Fibroblast of pulmonary artery (primary cell): ENCODE results near the gene RAB30.
"Not testable (repeated sequence)": the region's sequence is repeated elsewhere in the genome, so short reads cannot be mapped to it uniquely, and the experiment has no call there.

Experiments
- DNase-seq: peaks from one replicate; pipeline ENCODE4 v3.0.0-alpha.2; 2010; ENCODE audit warnings: low read depth
- H3K4me3 ChIP-seq: replicated peaks from 2 replicates; pipeline ENCODE4 v1.5.1; 2011; ENCODE audit warnings: low read depth, mild to moderate bottlenecking, control low read depth, low read length, moderate library complexity
- CTCF ChIP-seq: IDR thresholded peaks from 2 replicates; pipeline ENCODE4 v1.5.1; 2011; ENCODE audit warnings: mild to moderate bottlenecking, control low read depth, low read length, inconsistent platforms; ENCODE audit errors: missing control alignments

RAB30 gene

GRCh38 chr11:82978422-82979099, 93.1 kb downstream of the RAB30 start:
- no peak for TF ChIP-seq CTCF
- H3K4me3 ChIP-seq = no peak overlapping the region
- DNase-seq = peak; percentile 59

DNA sequence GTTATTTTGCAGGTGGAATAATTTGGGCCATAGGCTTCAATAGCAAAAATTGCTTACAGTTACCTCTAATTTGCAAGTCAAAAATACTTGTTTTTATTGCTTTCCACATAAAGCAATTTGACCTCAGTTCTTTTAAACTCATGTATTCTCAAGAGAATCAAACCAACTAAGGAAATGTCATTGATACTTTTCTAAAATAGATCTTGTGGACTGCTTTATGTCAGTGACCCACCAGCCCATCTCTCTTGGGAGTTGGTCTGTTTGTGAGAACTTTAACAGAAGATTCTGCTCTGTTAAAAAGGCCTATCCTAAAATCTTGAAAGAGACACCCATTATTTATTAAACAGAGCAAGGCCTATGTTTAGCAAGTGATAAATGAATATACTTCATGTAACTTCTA, 94.9 kb downstream of the RAB30 start:
- TF ChIP-seq CTCF = no peak
- DNase-seq = no peak
- no peak overlapping the region for H3K4me3 ChIP-seq

- no peak for DNase-seq
- TF ChIP-seq CTCF = no peak
- no peak overlapping the region for H3K4me3 ChIP-seq
Observed at GRCh38 chr11:82975882-82976281, 95.8 kb downstream of the RAB30 start.

GRCh38 chr11:82974851-82975250, 96.8 kb downstream of the RAB30 start:
- H3K4me3 ChIP-seq = no peak overlapping the region
- no peak for DNase-seq
- TF ChIP-seq CTCF = no peak

DNA sequence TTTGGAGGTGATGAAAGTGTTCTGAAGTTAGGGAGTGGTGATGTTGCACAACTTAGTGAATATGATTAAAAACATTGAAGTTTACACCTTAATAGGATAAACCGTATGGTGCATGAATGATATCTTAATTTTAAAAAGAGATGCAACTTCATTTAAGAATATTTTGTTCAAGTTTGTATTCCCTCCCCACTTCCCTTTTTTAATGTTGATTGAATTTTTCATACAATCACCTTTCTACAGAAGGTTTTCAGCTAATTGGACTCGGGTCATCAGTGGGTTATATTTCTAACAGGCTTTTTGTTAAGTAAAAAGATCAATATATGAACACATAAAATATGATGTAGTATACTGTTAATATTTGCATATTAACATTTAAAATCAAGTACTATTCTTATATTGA, 97.6 kb downstream of the RAB30 start:
- H3K4me3 ChIP-seq = no peak overlapping the region
- no peak for TF ChIP-seq CTCF
- no peak for DNase-seq

GRCh38 chr11:82972103-82972502, 99.6 kb downstream of the RAB30 start:
- no peak overlapping the region for H3K4me3 ChIP-seq
- DNase-seq = no peak

DNA sequence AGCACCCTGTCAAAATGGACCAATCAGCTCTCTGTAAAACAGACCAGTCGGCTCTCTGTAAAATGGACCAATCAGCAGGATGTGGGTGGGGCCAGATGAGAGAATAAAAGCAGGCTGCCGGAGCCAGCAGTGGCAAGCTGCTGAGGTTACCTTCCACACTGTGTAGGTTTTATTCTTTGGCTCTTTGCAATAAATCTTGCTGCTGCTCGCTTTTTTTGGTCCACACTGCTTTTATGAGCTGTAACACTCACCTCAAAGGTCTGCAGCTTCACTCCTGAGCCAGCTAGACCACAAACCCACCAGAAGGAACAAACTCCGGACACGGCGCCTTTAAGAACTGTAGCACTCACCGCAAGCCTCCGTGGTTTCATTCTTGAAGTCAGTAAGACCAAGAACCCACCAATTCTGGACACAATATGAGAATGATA, 100.2 kb downstream of the RAB30 start:
- not testable (repeated sequence) for DNase-seq, H3K4me3 ChIP-seq

More at GRCh38 chr11:82972103-82972502, 99.6 kb downstream of the RAB30 start:
- no peak for TF ChIP-seq CTCF

GRCh38 chr11:82970507-82971083, 101.1 kb downstream of the RAB30 start:
- H3K4me3 ChIP-seq, DNase-seq: not testable (repeated sequence)
